GM23338 (cell line): ENCODE measurements around the gene ADAD2. TPM values are rescaled to one million over a fixed set of nuclear protein-coding genes. Genes with fewer than 3 reads are reported as not detected.

ENCODE experiments used
- ATAC-seq: fragments of 200-7000 bp; cut with Tn5 transposase; 3 replicates; pipeline ENCODE4 v1.9.1; 2020
- DNase-seq: peaks from one replicate; pipeline ENCODE4 v3.0.0-alpha.2; 2015; ENCODE audit warnings: low spot score
- H2AFZ ChIP-seq: fragments of 200-600 bp; sonication (generic); 2 replicates; pipeline ENCODE4 v1.8.0; 2016; ENCODE audit warnings: antibody characterized with exemption, mild to moderate bottlenecking, moderate library complexity
- H3F3A ChIP-seq: fragments of 200-600 bp; sonication (generic); replicated peaks from 2 replicates; pipeline ENCODE4 v1.8.0; 2017; ENCODE audit warnings: antibody characterized with exemption, mixed run types, low read depth
- H3K27ac ChIP-seq: fragments of 200-600 bp; sonication (generic); 2 replicates; pipeline ENCODE4 v1.6.1; 2016; ENCODE audit warnings: low read depth
- H3K27me3 ChIP-seq: fragments of 200-600 bp; sonication (generic); 2 replicates; pipeline ENCODE4 v1.8.0; 2016; ENCODE audit warnings: mild to moderate bottlenecking, mixed run types, moderate library complexity; ENCODE audit not compliant: insufficient read depth
- H3K36me3 ChIP-seq: fragments of 200-600 bp; sonication (generic); 2 replicates; pipeline ENCODE4 v1.8.0; 2016; ENCODE audit warnings: mild to moderate bottlenecking; ENCODE audit not compliant: insufficient read depth
- H3K4me1 ChIP-seq: fragments of 200-600 bp; sonication (generic); 2 replicates; pipeline ENCODE4 v1.8.0; 2016; ENCODE audit warnings: mild to moderate bottlenecking, moderate library complexity; ENCODE audit not compliant: insufficient read depth
- H3K4me2 ChIP-seq: fragments of 200-600 bp; sonication (generic); 2 replicates; pipeline ENCODE4 v1.7.1; 2017; ENCODE audit warnings: mixed run types
- H3K4me3 ChIP-seq: fragments of 200-600 bp; sonication (generic); 2 replicates; pipeline ENCODE4 v1.6.1; 2016; ENCODE audit warnings: mixed run types
- H3K79me2 ChIP-seq: fragments of 200-600 bp; sonication (generic); replicated peaks from 2 replicates; pipeline ENCODE4 v1.8.0; 2017; ENCODE audit warnings: mild to moderate bottlenecking; ENCODE audit not compliant: insufficient read depth
- H3K9me2 ChIP-seq: fragments of 200-600 bp; sonication (generic); 2 replicates; pipeline ENCODE4 v1.8.0; 2017; ENCODE audit not compliant: insufficient read depth
- H4K20me1 ChIP-seq: fragments of 200-600 bp; sonication (generic); replicated peaks from 2 replicates; pipeline ENCODE4 v1.8.0; 2017; ENCODE audit warnings: mild to moderate bottlenecking; ENCODE audit not compliant: insufficient read depth
- H3K27ac Mint-ChIP-seq: 2 replicates; pipeline ENCODE4 v1.8.0; 2020; ENCODE audit warnings: inconsistent platforms, mild to moderate bottlenecking, moderate library complexity, mixed read lengths
- H3K27me3 Mint-ChIP-seq: 3 replicates; pipeline ENCODE4 v1.8.0; 2022; ENCODE audit warnings: low read depth, mild to moderate bottlenecking, moderate library complexity, mixed read lengths, inconsistent platforms; ENCODE audit not compliant: insufficient read depth, poor library complexity
- H3K36me3 Mint-ChIP-seq: 3 replicates; pipeline ENCODE4 v1.8.0; 2021; ENCODE audit warnings: low read depth, mild to moderate bottlenecking, inconsistent platforms, moderate library complexity, mixed read lengths
- H3K4me1 Mint-ChIP-seq: 3 replicates; pipeline ENCODE4 v1.8.0; 2020; ENCODE audit warnings: mild to moderate bottlenecking, inconsistent platforms, mixed read lengths
- H3K4me3 Mint-ChIP-seq: 3 replicates; pipeline ENCODE4 v1.8.0; 2021; ENCODE audit warnings: moderate library complexity, mild to moderate bottlenecking, inconsistent platforms, mixed read lengths
- H3K9me3 Mint-ChIP-seq: 3 replicates; pipeline ENCODE4 v1.8.0; 2020; ENCODE audit warnings: moderate library complexity, mild to moderate bottlenecking, inconsistent platforms, mixed read lengths
- CREB1 ChIP-seq: fragments of 250-450 bp; sonication (Bioruptor Pico); IDR thresholded peaks from 2 replicates; pipeline ENCODE4 v1.5.0; 2020; ENCODE audit warnings: low read depth, mild to moderate bottlenecking, moderate library complexity
- EZH2phosphoT487 ChIP-seq: fragments of 200-600 bp; sonication (generic); IDR thresholded peaks from one replicate; pipeline ENCODE4 v1.8.1; 2018; ENCODE audit warnings: antibody characterized with exemption; ENCODE audit not compliant: unreplicated experiment
- JUNB ChIP-seq: IDR thresholded peaks from one replicate; pipeline ENCODE4 v1.6.1; 2016; ENCODE audit warnings: antibody characterized with exemption; ENCODE audit not compliant: unreplicated experiment
- NANOG ChIP-seq: IDR thresholded peaks from 2 replicates; pipeline ENCODE4 v1.6.1; 2016; ENCODE audit warnings: antibody characterized with exemption, borderline replicate concordance
- POLR2AphosphoS5 ChIP-seq: IDR thresholded peaks from 2 replicates; pipeline ENCODE4 v1.6.1; 2016; ENCODE audit warnings: antibody characterized with exemption, low read depth
- STAT1 ChIP-seq: IDR thresholded peaks from one replicate; pipeline ENCODE4 v1.6.1; 2016; ENCODE audit warnings: antibody characterized with exemption; ENCODE audit not compliant: unreplicated experiment
- ZNF114 ChIP-seq: fragments of 250-450 bp; sonication (Bioruptor Pico); IDR thresholded peaks from 2 replicates; pipeline ENCODE4 v1.5.0; 2020; ENCODE audit warnings: mild to moderate bottlenecking, moderate library complexity
- ZNF331 ChIP-seq: fragments of 250-450 bp; sonication (Bioruptor Pico); IDR thresholded peaks from 2 replicates; pipeline ENCODE4 v1.5.0; 2020; ENCODE audit warnings: low read depth, mild to moderate bottlenecking, moderate library complexity
- polyA plus RNA-seq: library from polyadenylated mRNA; unstranded; fragments of >200 nt; fragmentation: Nextera tagmentation; extraction: Ambion mirVana; gene quantifications from 2 replicates; pipeline ENCODE4 v1.2.1, GENCODE V29; 2016
- total RNA-seq: library from RNA; depleted of rRNA; stranded (reverse); fragments of >200 nt; shearing (Covaris generic); gene quantifications from 2 replicates; pipeline ENCODE4 v1.2.3, GENCODE V29; 2014
- TF ChIP-seq, protein P1 (sequence below): IDR thresholded peaks from one replicate; pipeline ENCODE4 v1.6.1; 2018; ENCODE audit warnings: antibody characterized with exemption; ENCODE audit not compliant: unreplicated experiment
- TF ChIP-seq, protein P2 (sequence below): fragments of 250-450 bp; sonication (Bioruptor Pico); IDR thresholded peaks from 2 replicates; pipeline ENCODE4 v1.5.0; 2020; ENCODE audit warnings: mild to moderate bottlenecking, moderate library complexity
- TF ChIP-seq, protein P3 (sequence below): IDR thresholded peaks from 2 replicates; pipeline ENCODE4 v1.6.1; 2016; ENCODE audit warnings: antibody characterized with exemption
- TF ChIP-seq, protein P4 (sequence below), 2 experiments: fragments of 200-600 bp in 1 of 2; sonication (generic) in 1 of 2; conservative IDR thresholded peaks; 2 replicates each; pipeline versions ENCODE4 v1.5.1 to v1.6.1; 2016 to 2017; ENCODE audit warnings: antibody characterized with exemption in 2 of 2, low read depth in 2 of 2, mild to moderate bottlenecking in 2 of 2, moderate library complexity in 1 of 2

ADAD2 gene
- total and polyA plus RNA-seq, 2 experiments from 2014 or later: 1.6 to 4.5 TPM

DNA sequence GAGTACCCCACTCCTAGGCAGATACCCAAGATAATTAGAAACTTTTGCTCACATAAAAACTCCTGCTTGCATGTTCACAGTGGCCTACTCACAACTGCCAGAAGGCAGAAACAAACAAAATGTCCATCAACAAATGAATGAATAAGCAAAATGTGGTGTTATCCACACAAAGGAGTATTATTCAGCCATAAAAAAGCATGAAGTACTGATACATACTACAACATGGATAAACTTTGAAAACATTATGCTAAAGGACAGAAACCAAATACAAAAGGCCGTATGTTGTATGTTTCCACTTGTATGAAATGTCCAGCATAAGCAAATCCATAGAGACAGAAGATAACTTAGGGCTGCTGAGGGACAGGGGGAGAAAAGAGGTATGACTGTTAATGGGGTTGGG lies 47.9 kb upstream of the ADAD2 start:
- peak overlapping the region; percentile 97; the same call in 1 of the 2 replicates for H3K4me2 ChIP-seq
- TF ChIP-seq, protein P1, sequence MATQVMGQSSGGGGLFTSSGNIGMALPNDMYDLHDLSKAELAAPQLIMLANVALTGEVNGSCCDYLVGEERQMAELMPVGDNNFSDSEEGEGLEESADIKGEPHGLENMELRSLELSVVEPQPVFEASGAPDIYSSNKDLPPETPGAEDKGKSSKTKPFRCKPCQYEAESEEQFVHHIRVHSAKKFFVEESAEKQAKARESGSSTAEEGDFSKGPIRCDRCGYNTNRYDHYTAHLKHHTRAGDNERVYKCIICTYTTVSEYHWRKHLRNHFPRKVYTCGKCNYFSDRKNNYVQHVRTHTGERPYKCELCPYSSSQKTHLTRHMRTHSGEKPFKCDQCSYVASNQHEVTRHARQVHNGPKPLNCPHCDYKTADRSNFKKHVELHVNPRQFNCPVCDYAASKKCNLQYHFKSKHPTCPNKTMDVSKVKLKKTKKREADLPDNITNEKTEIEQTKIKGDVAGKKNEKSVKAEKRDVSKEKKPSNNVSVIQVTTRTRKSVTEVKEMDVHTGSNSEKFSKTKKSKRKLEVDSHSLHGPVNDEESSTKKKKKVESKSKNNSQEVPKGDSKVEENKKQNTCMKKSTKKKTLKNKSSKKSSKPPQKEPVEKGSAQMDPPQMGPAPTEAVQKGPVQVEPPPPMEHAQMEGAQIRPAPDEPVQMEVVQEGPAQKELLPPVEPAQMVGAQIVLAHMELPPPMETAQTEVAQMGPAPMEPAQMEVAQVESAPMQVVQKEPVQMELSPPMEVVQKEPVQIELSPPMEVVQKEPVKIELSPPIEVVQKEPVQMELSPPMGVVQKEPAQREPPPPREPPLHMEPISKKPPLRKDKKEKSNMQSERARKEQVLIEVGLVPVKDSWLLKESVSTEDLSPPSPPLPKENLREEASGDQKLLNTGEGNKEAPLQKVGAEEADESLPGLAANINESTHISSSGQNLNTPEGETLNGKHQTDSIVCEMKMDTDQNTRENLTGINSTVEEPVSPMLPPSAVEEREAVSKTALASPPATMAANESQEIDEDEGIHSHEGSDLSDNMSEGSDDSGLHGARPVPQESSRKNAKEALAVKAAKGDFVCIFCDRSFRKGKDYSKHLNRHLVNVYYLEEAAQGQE: no peak
- TF ChIP-seq EZH2phosphoT487 (no peak), NANOG (no peak), CREB1 (CRISPR knock-in tag) (no peak), STAT1 (no peak), POLR2AphosphoS5 (no peak), ZNF114 (CRISPR knock-in tag) (no peak), JUNB (no peak), ZNF331 (no peak)
- TF ChIP-seq, protein P2, sequence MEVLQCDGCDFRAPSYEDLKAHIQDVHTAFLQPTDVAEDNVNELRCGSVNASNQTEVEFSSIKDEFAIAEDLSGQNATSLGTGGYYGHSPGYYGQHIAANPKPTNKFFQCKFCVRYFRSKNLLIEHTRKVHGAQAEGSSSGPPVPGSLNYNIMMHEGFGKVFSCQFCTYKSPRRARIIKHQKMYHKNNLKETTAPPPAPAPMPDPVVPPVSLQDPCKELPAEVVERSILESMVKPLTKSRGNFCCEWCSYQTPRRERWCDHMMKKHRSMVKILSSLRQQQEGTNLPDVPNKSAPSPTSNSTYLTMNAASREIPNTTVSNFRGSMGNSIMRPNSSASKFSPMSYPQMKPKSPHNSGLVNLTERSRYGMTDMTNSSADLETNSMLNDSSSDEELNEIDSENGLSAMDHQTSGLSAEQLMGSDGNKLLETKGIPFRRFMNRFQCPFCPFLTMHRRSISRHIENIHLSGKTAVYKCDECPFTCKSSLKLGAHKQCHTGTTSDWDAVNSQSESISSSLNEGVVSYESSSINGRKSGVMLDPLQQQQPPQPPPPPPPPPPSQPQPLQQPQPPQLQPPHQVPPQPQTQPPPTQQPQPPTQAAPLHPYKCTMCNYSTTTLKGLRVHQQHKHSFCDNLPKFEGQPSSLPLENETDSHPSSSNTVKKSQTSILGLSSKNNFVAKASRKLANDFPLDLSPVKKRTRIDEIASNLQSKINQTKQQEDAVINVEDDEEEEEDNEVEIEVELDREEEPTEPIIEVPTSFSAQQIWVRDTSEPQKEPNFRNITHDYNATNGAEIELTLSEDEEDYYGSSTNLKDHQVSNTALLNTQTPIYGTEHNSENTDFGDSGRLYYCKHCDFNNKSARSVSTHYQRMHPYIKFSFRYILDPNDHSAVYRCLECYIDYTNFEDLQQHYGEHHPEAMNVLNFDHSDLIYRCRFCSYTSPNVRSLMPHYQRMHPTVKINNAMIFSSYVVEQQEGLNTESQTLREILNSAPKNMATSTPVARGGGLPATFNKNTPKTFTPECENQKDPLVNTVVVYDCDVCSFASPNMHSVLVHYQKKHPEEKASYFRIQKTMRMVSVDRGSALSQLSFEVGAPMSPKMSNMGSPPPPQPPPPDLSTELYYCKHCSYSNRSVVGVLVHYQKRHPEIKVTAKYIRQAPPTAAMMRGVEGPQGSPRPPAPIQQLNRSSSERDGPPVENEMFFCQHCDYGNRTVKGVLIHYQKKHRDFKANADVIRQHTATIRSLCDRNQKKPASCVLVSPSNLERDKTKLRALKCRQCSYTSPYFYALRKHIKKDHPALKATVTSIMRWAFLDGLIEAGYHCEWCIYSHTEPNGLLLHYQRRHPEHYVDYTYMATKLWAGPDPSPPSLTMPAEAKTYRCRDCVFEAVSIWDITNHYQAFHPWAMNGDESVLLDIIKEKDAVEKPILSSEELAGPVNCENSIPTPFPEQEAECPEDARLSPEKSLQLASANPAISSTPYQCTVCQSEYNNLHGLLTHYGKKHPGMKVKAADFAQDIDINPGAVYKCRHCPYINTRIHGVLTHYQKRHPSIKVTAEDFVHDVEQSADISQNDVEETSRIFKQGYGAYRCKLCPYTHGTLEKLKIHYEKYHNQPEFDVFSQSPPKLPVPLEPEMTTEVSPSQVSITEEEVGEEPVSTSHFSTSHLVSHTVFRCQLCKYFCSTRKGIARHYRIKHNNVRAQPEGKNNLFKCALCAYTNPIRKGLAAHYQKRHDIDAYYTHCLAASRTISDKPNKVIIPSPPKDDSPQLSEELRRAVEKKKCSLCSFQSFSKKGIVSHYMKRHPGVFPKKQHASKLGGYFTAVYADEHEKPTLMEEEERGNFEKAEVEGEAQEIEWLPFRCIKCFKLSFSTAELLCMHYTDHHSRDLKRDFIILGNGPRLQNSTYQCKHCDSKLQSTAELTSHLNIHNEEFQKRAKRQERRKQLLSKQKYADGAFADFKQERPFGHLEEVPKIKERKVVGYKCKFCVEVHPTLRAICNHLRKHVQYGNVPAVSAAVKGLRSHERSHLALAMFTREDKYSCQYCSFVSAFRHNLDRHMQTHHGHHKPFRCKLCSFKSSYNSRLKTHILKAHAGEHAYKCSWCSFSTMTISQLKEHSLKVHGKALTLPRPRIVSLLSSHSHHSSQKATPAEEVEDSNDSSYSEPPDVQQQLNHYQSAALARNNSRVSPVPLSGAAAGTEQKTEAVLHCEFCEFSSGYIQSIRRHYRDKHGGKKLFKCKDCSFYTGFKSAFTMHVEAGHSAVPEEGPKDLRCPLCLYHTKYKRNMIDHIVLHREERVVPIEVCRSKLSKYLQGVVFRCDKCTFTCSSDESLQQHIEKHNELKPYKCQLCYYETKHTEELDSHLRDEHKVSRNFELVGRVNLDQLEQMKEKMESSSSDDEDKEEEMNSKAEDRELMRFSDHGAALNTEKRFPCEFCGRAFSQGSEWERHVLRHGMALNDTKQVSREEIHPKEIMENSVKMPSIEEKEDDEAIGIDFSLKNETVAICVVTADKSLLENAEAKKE: no peak
- TF ChIP-seq, protein P3, sequence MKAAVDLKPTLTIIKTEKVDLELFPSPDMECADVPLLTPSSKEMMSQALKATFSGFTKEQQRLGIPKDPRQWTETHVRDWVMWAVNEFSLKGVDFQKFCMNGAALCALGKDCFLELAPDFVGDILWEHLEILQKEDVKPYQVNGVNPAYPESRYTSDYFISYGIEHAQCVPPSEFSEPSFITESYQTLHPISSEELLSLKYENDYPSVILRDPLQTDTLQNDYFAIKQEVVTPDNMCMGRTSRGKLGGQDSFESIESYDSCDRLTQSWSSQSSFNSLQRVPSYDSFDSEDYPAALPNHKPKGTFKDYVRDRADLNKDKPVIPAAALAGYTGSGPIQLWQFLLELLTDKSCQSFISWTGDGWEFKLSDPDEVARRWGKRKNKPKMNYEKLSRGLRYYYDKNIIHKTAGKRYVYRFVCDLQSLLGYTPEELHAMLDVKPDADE: no peak
- TF ChIP-seq, protein P4, sequence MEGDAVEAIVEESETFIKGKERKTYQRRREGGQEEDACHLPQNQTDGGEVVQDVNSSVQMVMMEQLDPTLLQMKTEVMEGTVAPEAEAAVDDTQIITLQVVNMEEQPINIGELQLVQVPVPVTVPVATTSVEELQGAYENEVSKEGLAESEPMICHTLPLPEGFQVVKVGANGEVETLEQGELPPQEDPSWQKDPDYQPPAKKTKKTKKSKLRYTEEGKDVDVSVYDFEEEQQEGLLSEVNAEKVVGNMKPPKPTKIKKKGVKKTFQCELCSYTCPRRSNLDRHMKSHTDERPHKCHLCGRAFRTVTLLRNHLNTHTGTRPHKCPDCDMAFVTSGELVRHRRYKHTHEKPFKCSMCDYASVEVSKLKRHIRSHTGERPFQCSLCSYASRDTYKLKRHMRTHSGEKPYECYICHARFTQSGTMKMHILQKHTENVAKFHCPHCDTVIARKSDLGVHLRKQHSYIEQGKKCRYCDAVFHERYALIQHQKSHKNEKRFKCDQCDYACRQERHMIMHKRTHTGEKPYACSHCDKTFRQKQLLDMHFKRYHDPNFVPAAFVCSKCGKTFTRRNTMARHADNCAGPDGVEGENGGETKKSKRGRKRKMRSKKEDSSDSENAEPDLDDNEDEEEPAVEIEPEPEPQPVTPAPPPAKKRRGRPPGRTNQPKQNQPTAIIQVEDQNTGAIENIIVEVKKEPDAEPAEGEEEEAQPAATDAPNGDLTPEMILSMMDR (conservative IDR thresholded peaks at IDR 0.05; ENCODE audit: low read depth in 2 of 2): no peak
- no peaks in the 10 kb centered on the region for H3K9me2 ChIP-seq
- no peak overlapping the region for H2AFZ ChIP-seq
- Mint-ChIP-seq H3K27me3 (peaks cover 23% of the 10 kb centered on the region), H3K4me1 (peaks cover 28% of the 10 kb centered on the region), H3K27ac (no peak overlapping the region), H3K36me3 (peaks cover 6% of the 10 kb centered on the region), H3K4me3 (peak overlapping the region; percentile 97; the same call in 2 of the 3 replicates), H3K9me3 (no peaks in the 10 kb centered on the region)
- peaks cover 12% of the 10 kb centered on the region; the same call in 1 of the 2 replicates for H3K27me3 ChIP-seq
- peaks cover 28% of the 10 kb centered on the region for H3K4me1 ChIP-seq
- peaks cover 60% of the 10 kb centered on the region for H3K79me2 ChIP-seq
- H3F3A ChIP-seq: peaks cover 6% of the 10 kb centered on the region; the same call in 1 of the 2 replicates
- no peaks in the 10 kb centered on the region for H3K36me3 ChIP-seq
- H3K27ac ChIP-seq: no peak overlapping the region
- H4K20me1 ChIP-seq: peaks cover 20% of the 10 kb centered on the region; the same call in 1 of the 2 replicates
- DNase-seq (no peak), ATAC-seq (no peak)
- H3K4me3 ChIP-seq: no peak overlapping the region
